Inflammatory macrophage treated with lipopolysaccharide for 1 hour (primary cell): Measurements from ENCODE around the gene DDAH2.
A peak's percentile ranks its signal among the peaks of the same experiment; 100 is the strongest.

ENCODE experiments used
- DNase-seq, 2 donors: peaks; one replicate each; pipeline ENCODE4 v3.0.0-alpha.2; 2020 to 2022

The DDAH2 gene, protein sequence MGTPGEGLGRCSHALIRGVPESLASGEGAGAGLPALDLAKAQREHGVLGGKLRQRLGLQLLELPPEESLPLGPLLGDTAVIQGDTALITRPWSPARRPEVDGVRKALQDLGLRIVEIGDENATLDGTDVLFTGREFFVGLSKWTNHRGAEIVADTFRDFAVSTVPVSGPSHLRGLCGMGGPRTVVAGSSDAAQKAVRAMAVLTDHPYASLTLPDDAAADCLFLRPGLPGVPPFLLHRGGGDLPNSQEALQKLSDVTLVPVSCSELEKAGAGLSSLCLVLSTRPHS

DNA sequence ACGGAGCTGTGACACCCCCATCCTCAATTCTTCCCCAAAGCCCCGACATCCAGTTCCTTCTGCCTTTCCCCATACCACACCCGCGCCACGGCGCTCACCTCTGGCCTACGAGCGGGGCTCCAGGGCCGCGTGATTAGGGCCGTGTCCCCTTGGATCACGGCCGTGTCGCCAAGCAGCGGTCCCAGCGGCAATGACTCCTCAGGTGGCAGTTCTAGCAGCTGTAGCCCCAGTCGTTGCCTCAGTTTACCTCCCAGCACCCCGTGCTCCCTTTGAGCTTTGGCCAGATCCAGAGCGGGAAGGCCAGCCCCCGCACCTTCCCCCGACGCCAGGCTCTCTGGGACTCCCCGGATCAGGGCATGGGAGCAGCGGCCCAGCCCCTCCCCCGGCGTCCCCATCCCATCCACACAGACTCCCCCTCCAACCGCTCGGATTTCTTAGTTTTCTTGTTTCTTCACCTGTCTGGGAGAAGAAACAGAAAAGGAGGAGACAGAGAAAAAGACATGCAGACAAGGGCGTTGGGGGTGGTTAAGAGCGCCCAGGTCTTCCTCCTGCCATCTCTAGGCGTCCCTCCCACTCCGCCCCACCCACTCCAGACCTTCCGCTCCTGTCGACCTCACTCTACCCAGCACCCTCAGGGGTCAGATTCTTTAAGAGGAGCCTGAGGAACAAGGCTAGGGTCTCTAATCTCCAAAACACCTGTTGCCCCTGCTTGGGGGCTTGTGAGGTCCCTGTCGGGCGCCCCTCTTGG is at the start of gene DDAH2:
TSS of gene DDAH2 (minus strand) at position 533 of the 748 bp plus-strand sequence. CDS start at position 395, 138 bp downstream.
- no peak for DNase-seq

DNA sequence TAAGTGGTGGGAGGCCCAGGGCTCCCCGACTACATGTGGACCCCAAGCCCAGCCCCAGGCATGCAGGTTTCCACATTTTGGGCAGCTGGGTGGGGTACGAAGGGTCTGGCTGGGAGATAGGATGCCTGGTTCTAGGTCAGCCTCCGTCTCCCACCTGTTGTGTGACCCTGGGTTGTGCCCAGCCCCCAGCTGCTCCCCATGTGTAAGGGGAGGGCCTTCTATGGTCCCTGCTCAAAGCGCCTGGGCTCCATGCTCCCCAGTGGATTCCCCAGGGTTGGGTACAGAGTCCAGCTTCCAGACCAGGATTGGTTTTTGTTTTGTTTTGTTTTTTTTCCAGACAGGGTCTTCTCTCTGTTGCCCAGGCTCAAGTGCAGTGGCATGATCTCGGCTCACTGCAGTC is 49.1 kb upstream of the DDAH2 start:
- DNase-seq: no peak

DNA sequence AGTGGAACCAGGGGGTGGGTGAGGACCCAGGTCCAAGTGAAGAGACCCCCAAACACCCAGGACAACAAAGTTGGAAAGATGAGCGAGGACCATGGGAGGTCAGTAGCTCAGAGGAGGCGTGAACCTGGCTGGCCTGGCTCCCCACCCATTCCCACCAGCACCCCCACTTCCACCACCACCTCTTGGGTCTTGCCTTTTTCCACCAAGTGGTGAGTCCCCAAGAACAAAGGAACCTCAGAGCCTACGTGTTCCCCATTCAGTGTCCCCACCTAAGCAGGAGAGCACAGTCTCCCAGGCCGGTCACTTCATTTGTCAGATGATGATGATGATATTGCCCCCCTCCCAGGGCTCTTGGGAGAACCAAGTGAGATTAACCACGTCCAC is 48.6 kb upstream of the DDAH2 start:
- DNase-seq: no peak

DNA sequence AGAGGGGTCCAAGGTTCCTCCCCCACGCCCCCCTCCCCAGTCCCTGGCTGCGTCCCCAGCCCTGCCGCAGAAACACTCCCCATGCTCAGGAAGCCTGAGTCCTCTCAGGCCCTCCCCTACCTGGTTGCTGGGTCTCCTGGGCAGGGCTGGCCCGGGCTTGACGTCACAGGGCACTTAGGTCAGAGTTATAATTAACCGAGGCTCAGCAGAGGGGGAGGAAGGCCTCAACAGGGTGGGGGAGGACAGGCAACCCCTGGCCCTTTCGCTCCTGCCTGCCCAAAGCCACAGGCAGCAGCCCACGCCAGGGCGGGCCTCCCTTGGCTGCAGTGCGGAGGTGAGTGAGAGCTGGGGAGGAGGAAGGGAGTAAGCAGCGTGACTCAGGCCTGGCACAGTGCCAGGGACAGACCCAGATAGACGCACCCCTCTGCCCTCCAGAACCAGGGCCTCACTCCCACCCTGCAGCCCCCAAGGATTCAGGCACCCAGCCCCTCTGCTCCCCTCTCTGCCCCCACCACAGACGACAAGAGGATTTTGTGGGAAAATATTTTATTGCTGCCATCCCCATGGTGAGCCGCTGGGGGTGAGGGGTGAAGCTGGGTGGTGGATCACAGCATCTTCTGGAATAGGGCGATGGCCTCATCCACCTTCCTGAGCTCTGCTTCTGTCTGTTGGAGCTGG is 48.0 kb upstream of the DDAH2 start, which contains the start of gene VWA7:
TSS of gene VWA7 (minus strand) at position 340 of the 678 bp plus-strand sequence. CDS start 549 bp downstream, outside the sequence.
- peak; percentile 87 to 94 for DNase-seq

DNA sequence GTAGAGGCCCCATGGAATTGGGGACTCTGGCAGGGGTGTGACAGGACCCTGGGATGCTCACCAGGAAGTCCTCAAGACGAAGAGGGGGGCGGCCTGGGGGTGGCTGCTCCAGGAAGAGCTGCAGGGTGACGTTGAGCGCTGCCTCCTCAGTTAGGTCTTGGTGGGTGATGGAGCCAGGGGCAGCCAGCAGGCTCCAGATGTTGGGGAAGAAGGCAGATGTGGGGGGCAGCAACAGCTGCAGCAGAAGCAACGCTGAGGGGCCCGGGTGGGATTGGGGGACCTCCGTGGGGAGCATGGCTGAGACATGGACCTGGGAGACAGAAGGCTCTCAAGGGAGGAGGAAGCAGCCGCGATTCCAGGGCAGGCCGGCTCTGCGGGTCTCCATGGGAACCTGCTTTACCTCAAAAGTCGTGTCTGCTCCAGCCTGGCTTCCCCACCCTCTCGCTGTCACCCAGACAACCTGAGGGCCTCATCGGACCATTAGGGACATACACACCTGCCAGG is 47.4 kb upstream of the DDAH2 start:
- no peak for DNase-seq

DNA sequence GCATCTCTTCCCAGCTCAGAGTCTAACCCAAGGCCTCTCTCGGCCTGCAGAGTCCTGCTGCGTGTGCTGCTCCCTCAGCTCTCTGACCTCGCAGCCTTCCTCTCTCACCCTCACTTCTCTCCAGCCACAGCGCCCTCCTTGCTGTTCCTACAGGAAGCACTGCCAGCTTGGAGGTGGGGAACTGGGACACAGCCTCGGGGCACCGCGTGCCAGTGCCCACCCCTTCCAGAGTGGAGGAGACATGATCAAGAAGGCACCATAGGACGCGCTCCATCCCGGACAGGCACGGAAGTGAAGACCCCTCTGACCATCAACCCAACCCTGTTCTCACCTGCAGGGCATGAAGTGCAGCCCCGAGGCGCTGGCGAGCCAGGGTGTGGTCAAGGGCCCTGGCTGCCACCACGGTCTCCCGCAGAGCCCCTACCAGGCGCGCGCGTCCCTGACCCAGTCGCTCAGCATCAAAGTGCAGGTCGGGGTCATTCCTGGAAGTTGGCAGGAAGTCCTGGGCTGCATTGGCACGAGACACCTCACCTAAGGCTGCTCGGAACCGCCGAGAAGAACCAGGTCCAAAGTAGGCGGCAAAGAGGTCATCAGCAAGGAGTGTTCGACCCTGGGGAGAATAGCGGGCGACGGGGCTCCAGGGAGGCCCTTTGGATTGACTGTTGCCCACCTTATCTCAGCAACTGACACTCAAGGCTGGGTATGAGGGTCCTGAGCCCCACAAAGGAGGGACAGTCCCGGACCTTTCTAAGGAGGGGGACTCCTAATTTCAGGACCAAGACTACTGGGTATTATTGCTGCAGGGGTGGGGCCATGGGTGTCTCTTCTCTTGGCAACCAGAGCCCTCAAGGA is 46.8 kb upstream of the DDAH2 start:
- no peak for DNase-seq

DNA sequence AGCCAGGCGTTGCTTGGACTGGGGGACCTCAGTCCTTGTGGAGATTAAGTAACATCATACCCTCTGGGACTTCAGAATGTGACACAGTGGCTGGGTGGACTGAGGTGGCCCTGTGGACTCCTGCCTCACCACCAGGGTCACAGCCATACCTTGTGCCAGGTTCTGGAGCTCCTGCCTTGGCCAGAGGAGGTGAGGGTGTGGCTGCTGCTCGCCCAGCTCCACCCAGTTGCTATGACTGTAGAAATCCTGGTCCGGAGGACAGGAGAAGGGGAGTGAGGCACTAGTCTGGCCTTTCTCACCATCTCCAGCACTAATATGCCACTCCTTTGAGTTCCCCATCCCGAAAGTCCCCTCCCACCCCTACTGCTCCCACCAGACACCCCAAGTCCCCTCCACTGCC is 46.1 kb upstream of the DDAH2 start:
- no peak for DNase-seq

DNA sequence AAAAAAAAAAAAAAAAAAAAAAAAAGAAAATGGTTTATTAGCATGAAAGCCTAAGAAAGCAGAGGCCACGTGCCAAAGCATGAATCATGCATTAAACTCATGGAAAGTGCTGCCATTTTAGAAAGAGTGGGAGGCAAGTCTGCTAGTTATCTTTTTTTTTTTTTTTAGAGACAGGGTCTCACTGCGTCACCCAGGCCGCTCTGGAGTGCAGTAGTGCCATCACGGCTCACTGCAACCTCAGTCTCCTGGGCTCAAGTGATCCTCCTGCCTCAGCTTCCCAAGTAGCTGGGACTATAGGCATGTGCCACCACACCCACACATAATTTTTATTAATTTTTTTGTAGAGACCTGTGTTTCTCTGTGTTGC is 42.9 kb upstream of the DDAH2 start:
- no peak for DNase-seq

DNA sequence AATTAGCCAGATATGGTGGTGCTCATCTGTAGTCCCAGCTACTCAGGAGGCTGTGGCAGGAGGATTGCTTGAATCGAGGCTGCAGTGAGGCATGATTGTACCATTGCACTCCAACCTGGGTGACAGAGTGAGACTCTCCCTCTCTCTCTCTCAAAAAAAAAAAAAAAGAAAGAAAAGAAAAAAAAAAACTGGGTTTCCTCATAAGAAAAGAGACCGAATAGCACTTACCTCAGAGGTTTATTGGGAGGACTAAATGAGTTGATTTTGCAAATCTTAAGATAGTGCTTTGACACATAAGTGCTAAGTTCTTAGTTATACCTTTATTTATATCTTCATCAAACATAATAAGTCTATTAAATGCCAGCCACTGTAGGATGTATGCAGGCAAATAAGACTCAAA is 41.8 kb upstream of the DDAH2 start:
- DNase-seq: no peak

DNA sequence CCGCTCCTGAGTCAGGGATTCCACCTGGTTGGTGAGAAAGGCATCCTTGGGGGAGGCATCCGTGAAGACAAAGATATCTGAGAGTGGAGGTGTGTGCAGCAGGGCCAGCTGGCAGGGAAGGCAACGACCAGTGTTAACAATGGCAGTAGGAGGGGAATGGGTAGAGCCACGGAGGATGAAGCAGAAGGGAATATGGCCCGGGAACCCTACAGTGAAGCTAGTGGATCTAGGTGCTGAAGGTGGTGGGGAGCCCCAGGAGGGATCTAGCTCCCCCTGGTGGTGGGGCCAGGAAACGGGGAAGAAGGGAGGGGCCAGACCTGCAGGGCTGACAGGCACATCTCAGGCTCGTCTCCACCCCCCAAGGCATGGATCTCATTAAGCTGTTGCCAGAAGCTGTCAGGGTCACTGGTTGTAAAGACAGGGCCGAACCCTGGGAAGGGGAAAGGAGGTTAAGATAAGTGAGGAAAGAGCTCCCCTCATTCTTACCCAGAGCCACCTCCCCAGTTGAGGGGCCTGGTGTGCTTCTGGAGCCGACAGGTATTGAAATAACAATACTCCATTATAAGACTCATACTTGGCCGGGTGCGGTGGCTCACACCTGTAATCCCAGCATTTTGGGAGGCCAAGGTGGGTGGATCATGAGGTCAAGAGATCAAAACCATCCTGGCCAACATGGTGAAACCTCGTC is 40.7 kb upstream of the DDAH2 start:
- peak; percentile 66 to 93 for DNase-seq

DNA sequence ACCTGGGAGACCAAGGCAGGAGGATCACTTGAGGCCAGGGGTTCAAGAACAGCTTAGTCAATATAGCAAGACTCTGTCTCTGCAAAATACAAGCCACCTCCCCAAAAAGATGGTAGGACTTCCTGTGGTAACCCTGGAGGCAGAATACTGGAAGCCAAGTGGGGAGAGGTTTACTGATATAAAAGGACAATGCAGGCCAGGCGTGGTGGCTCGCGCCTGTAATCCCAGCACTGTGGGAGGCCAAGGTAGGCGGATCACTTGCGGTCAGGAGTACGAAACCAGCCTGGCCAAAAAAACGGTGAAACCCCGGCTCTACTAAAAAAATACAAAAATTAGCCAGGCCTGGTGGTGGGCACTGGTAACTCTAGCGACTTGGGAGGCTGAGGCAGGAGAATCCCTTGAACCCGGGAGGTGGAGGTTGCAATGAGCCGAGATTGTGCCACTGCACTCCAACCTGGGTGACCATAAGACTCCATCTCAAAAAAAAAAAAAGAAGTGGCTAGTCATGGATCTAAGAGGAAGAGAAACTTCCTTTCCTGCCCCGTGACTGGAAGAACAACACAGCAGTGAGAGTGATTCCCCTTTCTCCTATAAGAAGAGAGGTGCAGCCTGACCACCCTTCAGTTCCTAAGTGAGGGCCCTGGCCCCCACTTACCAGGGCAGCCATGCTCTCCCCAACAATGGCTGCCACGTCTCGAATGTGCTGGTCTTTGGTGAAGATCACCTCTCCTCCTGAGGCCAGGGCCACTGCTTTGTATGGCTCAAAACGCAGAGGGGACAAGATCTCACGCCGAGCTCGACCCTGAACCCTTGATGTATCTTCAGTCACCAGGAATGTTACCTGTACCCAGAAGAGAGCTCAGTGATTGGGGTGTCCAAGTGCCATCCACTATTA is 39.5 kb upstream of the DDAH2 start:
- DNase-seq: peak; percentile 69 to 83

DNA sequence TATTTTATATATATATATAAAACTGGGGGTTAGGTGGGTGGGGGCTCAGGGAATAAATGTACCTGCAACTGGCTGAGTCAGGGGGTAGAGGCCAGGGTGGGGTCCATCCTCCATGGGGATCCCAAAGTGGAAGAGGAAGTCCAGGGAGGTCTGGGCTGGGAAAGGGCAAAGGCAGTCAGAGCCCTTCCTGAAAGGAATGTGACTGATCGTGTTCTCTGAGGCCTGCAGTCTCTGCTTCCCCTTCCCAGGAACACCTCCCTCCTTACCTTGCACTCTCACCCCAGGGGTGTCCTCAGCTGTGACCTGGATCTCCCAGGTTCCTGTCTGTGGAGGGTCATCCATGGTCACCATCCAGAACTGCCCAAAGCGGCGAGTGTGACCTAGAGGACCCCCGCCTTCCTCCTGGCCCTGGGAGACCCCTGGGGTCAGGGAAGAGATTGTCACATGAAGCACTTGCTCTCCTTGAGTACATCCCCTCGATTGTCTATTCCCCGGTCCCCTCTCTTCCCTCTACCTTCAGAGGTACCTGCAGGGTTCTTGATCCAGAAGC is 38.1 kb upstream of the DDAH2 start:
- DNase-seq: no peak

DNA sequence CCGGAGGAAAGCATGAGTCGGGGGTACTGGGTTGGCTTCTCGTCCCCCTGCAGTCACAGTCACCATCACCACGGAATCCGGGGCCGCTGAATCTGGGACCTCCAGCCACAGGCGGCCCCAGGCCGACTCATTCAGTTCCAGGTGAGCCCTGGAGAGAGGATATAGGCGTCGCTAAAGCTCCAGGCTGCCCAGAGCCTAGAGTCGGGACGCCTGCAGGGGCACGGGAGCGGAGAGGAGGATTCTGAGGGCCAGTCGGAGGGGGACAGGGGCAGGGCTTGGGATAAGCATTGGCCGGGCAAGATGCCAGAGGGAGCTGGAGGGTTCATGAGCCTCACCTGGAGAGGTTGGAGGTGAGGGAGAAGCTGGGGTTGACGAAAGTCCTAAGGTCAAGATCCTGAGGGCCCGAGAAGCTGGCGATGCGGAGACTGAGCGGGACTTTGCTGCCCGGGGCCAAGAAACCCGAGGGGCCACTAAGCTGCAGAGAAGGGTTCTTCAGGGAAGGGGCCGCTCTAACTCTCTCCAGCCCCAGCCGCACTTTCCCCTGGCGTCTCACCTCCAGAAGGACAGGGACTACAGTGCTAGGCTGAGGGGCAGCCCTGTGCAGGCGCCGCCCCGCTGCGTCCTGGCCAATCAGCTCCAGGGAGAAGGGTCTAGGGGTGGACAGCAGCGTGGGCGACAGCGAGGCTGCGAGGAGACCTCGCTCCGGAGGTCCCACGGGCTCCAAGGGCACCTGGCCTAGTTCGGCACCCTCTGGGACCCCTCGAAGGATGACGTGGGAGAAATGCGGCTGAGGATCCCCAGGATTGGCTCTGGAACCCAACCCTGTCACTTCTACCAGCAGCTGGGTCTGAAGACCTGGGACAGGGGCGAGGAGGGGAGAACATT is 37.1 kb upstream of the DDAH2 start:
- no peak for DNase-seq

DNA sequence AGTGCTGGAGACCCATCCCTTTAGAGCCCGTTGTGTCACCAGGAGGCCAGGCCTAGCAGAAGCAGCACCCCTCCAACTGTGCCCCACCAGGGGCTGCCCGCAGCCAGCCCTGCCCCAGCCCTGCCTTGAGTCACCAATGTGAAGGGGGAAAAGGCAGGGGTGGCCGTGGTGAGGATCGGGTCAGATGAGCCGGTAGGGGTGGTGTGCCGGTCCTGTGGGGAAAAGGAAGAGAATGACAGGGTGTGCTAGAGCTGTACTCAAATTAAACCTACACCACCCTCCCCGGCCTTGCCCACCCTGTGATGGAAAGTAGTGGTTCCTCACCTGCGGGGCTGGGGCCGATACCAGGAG is 36.4 kb upstream of the DDAH2 start:
- no peak for DNase-seq

DNA sequence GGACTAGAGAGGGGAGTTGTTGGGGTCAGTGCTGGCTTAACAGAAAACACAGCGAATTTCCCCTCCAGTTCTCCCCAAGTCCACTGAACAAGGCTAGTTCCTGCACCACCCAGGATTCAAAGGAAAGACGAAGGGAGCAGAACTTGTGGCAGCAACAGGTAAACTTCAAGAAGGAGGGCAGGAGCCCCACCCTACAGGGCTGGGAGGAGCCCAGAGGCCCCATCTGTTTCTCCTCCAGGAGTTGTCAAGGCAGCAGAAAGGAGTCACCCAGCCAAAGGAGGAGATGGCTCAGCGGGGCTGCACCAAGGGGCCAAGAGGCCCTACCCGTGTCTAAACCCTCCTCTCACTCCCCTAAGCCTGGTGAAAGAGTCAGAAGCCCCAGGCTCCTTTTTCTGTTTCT is 35.1 kb upstream of the DDAH2 start:
- DNase-seq: no peak

DNA sequence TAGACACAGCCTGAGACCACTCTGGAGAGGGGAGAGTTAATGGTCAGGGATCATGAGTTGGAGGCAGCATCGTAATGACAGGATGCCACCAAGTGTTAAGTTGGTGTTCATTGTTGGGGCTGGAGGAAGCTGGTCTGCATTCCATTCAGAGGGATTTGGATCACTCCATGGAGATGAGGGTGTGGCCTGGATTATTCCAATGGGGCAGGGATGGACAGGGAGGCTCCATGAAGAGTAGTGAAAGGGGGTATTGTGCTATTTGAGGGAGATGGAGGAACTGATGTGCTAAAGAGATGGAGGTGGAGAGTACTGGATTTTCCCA is 34.5 kb upstream of the DDAH2 start:
- DNase-seq: no peak

DNA sequence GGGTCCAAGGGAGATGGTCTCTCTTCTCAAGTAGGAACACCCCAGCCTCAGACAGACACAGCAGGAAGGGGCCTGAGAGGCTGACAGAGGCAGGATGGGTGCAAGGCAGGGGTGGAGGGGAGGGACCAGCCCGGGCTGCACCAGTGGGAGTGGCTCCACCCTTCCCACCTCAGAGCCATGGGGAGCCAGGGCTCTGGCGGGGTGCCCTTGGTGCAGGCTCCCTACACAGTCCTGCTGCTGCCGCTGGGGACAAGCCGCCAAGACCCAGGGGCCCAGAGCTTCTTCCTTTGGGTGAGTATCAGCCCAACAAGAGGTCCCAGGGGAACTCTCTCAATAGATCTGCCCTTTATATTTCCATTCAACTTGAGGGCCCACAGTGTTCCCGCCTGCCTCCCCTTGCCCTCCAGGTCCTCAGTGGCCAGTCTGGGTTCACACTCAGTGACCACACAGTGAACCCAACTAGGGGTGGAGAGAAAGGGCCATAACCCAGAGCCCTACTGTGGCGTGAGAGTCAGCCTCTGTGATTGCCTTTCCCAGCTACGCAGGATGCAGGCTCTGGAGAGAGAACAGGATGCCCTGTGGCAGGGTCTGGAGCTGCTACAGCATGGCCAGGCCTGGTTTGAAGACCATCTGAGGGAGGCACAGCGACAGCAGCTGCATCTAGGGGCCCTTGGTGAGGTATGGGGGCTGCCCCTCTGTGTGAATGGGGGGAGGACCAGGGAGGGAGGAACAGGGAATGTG is 33.9 kb upstream of the DDAH2 start:
- DNase-seq: no peak

DNA sequence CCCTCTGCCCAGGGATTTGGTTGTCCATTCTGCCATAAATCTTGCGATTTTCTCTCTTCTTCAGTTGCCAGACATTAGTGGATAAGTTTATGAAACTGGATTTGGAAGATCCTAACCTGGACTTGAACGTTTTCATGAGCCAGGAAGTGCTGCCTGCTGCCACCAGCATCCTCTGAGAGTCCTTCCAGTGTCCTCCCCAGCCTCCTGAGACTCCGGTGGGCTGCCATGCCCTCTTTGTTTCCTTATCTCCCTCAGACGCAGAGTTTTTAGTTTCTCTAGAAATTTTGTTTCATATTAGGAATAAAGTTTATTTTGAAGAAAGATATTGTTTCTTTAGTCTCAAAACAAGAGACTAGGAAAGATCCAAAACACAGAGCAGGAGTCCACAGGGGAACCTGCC is 33.3 kb upstream of the DDAH2 start, which contains the start of gene SAPCD1:
TSS of gene SAPCD1 (plus strand) at position 301 of the 400 bp plus-strand sequence. CDS start 399 bp downstream, outside the sequence.
- DNase-seq: no peak

DNA sequence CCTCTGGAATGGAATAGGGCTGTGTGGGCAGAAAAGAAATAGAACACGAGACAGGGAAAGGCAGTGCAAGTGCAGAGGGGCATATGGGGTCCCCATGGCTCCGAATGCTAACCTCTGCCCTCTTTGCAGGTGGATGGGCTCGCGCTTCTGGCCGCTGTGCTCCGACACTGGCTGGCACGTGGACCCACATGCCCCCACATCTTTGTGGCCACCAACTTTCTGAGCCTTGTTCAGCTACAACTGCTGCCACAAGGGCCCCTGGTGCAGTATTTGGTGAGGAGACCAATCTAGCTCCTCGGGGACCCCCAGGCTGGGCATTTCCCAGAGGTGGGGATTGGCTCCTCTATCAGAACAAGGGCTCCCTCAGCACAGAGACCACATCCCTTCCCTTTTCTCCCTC is 32.2 kb upstream of the DDAH2 start:
- no peak for DNase-seq
